HG03354 (cell line): ENCODE data around the gene INSYN1.
"Not testable (repeated sequence)": the region's sequence is repeated elsewhere in the genome, so short reads cannot be mapped to it uniquely, and the experiment has no call there.

Source experiments
- ATAC-seq: cut with Tn5 transposase; IDR thresholded peaks from one replicate; pipeline ENCODE4 v1.9.1; 2021; ENCODE audit warnings: mild to moderate bottlenecking; ENCODE audit not compliant: unreplicated experiment, poor library complexity, severe bottlenecking

INSYN1 gene

DNA sequence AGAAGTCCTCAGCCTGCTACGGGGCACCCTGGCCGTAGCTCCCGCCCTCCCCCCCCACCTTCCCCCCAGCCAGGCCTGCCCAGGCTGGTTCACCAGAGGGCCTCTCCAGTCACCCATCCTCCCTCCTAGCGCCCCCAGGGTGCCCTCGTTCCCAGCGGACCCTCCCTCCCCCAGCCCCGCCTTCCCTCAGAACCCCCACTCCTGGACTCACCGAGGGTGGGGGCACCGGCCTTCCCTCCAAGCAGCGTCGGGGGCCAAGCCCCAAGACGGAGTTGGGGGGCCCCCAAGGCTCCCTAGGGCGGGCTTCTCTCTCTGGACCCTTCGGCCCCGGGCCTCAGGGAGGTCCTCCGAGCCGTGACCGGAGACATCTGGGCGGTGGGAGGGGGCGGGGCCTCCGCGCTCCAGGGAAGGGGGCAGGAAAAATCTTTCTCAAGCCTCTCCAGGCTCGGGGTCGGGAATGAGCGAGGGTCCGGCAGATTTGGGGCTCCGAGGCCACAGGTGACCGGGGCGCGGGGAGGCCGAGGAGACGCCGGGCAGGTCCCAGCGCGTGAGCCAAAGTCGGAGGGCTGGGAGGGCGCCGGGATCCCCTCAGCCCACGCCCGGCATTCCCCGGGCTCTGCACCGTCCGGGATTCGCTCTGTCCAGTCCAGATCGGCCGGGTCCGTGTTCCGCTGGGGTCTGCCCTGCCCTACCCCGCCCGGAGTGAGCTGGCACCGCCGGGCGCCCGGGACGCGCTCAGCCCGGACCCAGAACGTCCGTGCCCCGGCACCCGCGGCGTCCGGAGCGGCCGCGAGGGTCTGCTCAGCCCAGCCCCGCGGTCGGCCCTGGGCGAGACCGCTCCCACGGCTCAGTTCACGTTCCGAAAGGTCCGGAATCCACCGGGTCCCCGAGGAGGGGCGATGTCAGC, 999 bp downstream of the INSYN1 start:
- ATAC-seq = no peak

DNA sequence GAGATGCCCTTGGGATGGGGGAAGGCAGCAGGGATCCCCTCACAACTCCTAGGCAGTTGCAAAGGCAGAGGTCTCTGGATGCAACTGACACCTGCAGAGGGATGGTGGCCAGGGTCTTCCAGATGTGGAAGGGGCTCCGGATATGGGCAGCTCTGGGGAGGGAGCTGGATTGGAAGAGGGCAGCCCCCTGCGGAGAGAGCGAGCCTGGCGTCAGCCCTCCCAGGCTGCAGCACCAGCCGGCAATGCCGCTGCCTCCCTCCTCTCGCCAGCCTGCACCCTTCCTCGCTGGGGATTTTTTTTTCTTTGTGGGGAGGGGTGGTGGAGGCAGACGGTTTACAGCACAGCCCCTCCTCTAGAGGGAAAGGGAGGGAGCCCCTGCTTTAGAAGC, 1.6 kb downstream of the INSYN1 start:
- ATAC-seq = no peak

DNA sequence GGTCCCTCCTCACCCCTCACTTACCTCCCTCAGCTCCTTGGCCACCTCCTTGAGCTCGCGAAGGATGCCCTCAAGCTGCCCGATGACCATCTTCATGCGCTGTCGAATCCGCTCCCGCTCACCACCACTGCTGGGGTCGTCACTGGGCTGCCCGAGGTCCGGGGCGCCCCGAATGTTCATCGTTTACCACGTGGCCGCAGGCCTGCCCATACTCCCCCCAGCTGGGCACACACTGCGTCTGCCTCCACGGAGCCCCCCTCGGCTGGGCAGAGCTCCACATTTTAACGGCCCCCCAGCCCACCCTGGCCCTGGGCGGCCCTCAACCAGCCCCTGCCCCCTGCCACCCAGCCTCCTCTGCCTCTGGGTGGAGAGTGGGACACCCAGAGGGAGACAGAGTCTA, 2.2 kb downstream of the INSYN1 start:
- ATAC-seq = no peak

DNA sequence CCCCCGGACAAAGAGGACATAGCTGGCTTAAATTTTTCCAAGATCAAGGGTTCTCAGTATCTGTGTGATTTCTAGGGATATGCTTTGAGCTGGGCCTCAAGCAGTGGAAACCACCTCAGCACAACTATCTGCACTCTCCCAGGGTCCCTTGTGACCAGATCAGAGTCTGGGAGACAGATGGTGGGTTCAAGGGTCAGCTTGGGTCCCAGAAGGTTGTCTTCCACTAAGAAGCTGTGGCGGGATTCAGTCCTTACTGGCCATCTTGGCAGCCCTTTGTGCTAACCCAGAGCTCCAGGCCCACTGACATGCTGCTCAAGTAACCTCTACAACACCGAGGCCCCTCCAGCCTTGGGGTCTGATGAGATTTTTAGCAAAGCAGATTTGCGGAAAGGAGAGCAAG, 2.7 kb downstream of the INSYN1 start:
- ATAC-seq = no peak

DNA sequence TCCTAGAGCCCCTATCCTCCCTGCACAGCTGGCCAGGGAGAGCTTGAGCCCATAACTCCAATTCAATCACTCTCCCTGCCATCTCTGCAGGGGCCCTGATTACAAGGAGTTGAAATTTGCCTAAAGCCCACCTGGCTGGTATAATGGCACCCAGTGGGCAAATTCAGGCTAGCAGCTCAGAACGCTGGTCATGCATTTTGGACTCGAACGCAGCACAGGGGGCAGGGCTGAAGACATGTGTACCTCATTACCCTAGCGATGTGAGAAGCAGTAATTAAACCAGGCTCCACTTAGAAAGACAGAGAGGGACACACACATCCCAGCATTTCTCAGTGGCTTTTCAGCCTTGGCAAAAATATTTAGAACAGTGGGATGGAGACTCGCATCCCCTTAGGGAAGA, 3.2 kb downstream of the INSYN1 start:
- ATAC-seq = no peak

DNA sequence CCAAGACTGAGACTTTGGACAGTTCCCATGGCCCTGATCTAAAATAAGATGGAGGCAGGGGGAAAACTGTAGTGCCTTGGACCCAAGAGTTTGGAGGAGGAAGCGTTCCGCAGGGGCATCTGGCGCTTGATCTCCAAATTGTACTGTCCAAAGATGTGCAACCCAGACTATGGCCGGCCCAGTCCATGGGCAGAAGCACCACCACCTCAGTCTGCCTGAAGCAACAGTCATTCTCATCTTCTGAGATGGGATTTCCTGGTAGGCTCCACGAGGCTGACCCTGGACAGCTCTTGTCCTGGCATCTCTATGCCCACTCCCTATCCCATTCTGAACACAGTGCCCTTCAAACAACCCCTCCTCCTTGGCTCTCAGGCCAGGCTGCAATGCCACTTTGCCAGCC, 3.6 kb downstream of the INSYN1 start:
- no peak for ATAC-seq

DNA sequence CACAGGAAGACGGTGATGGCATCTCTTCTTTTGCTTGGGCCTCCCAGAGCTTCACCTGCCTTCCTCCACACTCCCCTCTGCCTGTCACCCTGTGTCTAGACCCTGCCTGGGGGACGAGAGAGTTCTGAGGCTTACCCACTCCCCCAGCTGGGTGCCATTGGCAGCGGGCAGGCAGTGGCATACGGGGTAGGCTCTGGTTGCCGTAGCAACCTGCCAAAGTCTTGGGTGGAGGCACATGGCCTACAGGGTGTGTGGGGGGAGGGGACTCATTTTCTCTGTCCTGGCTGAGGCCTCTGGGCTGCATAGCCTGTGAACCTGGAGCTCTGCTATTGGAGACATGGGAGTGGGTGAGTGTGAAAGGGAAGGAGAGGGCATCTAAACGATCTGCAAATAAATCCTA, 4.4 kb downstream of the INSYN1 start:
- no peak for ATAC-seq

DNA sequence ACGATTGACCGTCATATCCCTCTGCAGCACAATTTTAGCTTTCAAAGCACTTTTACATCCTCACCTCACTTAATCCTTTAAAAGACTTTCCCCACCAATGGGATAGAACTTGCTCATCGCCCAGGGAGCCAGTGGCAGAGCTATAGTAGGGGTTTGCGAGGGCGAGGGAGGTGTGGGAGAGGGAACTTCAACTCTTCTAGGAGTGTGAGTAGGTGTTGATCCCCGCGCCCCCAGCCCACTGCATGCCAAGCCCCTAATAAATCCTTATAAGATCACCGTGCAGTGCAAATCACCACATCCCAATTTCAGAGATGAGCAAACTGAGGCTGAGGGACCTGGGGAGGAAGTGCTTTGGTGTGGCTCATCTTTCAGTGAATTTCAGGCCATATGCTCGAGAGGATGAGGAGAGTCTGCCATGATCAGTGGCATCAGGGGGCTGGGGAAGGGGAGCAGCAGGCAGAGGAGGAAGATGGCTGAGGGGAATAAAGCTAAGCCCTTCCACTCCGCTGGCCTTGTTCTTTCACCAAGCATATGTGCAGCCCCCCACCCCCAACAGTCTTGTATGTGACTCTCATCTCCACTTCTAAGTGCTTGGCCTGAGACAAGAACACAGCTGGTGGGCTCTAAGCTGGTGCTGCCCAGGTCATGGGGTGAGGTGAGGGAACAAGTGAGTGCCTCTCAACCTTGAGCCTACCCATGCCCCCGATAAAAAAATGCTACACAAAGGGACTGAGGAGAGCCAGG, 5.1 kb downstream of the INSYN1 start:
- no peak for ATAC-seq

DNA sequence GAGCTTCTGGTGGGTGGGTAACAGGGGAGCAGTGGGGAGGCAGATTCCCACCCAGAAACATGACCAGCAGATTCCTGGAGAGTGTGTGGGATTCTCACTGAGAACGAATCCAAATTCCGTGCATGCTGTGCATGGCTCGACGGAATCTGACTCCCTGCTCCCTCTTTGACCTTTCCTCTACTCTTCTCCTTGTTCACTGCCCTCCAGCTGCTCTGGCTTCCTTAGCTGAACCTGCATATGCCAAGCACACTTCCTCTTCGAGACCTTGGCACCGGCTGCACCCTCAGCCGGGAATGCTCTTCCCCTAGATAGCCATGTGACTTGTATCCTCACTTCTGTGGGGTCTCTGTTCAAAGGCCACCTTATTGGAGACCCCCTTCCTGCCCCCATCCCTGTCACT, 6.3 kb downstream of the INSYN1 start:
- ATAC-seq = no peak

DNA sequence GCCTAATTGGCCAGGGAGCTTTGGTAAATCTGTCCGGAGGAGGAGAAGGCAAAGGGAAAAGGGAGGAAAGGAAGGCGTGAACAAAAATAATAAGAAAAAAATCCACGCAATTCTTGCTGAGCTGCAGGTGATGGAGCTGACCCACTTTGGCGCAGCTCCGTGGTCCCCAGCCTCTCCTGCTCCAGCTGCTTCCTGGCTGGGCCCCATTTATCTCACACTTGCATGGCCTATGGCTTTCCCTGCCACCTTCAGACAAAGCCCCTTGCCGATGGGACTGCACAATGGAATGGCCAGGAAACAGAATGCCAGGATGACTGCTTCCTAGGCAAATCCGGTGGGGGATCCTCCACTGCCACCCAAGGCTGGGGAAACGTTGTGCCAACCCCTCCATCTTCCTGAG, 6.9 kb downstream of the INSYN1 start:
- no peak for ATAC-seq

DNA sequence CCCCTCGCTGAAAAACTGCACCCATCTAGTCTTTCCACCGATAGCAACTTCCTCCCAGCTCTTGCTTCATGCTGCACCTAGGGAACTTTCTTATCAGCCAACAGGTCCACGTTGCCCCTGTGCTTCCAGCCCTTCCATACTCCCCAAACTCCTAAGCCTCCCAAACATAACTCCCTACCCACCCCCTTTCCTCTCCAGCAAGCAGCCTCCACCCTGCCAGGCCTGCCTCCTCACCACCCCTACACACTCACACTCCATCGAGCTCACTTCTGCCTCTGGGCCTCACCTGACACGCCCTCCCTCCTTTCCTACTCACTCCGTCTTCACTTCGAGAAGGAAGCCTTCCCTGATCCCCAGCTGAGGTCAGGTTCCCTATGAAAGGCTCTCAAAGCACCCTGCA, 8.1 kb downstream of the INSYN1 start:
- no peak for ATAC-seq

DNA sequence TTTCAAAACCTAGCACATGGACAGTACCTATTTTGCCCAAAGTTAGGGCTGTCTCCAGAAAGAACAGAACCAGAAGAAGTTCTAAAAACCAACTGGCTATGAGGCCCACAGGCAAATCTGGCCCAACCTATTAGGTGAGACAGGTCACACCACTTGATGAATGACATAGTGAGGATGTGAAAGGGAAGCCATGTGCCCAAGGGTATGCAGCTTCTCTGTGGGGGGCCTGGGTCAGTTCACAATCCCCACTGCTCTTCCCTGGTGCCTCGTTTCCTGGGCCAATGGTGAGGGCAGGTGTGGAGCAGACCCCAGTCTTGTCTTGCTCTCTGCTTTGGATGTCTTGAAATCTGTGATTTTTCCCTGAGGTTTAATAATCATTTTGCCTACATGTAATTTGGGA, 8.9 kb downstream of the INSYN1 start:
- no peak for ATAC-seq

DNA sequence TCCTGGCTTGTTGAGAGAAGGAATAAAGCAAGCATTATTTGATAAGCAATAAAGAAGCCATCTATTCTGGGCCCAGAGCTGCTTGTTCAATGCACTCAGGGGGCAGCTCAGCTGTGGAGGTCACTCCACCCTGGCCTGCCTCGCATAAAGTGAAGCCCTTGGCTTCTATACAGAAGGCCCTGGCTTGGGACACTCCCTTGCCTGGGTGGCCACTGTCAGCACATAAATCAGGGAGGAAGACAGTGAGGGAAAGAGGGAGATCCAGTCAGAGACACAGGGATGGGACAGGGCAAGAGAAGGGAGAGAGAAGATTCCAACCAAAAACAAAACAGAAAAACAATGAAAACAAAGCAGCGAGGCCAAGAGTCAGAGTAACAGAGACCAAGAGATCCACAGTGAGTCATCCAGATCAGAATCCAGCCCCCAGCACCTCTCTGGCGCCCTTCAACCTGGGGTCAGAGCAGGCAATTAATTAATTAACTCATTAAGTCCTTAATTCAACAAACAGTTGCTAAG, 11.8 kb downstream of the INSYN1 start:
- no peak for ATAC-seq

DNA sequence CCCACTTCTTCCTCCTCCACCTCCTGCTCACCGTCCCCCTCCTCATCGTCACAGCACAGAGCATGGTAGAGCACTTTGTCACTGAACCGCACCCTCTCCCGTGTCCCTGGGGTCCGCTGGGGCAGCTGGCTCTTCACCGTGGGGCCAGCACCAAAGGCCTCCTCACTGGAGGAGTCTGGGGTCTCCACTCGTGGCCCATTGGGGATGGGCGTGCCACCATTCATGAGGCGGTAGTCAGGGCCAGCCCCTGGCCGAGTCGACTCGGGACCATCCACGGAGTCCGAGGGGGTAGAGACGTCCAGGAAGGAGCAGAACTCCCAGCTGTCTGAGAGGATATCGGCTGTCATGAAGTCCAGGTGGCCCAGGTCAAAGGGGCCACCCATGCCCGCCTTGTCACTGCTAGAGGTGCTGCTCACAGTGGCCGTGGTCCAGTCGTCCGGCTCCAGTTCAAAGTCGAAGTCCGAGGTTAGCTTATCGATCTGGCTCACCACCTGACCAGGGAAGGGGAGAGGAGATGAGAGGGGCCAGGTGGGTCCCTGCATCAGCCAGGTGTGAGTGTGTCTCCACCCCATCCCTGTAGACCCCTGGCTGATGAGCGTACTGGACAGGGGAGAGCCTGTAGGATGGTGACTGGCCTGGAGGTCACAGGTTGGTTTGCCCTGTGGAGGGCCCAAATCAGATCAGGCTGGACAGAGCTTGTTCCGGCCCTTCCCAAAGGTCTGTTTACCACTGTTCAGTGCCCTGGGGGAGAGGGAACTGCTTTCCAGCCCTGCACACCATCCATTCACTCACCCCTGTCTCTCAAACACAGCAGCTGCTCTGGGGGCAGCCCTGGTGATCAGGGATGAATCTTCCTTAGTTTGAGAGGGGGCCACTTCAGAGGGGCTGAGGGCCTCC, 12.8 kb downstream of the INSYN1 start:
- no peak for ATAC-seq

DNA sequence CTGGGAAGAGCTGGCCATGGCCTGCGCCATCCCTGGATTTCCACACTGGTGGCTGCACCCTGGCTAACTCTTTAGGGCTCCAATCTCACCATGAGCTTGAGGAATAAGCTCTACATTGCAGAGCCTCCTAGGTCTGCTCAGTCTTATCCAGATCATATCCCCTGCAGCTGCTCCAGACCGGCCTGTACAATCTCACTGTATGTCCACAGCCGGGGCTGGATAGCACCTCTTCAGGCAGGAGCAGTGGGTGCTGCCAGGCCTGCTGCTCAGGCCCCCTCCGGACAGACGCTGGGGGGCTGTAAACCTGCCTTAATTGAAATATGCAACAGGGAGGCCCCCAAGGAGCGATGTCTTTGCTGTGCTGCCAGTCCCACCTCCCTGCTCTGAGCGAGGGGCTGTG, 15.6 kb downstream of the INSYN1 start:
- no peak for ATAC-seq

DNA sequence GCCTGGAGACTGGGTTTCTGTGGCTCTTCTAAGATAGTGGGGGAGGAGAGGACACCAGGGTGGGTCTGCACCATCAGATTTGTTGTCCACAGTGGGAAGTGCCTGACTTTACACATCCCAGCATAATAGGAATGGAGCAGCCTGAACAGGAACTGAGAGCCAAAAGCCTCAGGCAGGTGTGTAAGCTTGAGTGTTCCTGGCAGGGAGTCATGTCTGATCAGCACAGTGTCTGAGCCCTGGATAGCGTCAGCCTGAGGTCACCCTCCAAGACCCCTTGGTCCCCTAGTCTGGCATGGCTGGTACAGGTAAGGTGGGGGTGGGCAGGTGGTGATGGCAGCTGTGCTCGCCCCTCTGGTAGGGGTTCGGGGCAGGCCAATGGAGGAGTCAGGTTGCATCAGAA, 20.2 kb downstream of the INSYN1 start:
- ATAC-seq = no peak

DNA sequence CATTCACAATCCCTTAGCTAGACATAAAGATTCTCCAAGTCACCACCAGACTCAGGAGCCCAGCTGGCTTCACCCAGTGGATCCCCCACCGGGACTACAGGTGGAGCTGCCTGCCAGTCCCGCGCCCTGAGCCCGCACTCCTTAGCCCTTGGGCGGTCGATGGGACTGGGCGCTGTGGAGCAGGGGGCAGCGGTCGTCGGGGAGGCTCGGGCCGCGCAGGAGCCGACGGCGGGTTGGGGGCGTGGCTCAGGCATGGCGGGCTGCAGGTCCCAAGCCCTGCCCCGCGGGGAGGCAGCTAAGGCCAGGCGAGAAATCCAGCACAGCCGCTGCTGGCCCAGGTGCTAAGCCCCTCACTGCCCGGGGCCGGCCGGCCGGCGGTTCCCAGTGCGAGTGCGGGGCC, 21.1 kb downstream of the INSYN1 start:
- ATAC-seq = not testable (repeated sequence)

DNA sequence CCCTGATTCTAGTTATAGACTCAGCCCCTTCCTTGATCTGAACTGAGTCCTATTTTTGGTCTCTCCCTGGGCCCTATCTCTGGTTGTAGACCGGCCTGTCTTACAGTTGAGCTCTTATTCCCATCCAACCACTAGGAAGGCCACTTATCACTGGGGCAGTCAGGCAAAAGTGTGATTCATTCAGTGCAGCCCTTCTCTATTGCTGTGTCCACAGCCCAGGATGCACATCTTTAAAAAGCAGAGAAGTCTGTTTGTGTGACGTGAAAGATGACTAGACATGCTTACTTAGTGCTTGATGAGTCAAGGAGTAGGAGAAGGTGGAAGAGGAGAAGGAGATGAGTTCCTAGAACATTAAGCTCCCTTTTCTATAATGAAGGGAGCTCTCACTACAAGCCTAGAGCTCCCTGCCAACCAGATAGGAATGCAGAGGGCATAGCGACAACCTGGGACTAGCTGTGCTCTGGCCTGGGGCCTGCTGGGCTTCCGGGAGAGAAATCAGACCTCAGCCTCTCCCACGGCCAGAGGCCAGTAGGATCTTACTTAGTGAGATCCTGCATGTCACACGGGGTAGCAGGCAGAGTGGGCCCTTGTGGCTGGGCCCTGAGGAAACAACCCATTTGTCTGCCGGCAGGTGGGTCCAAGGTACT, 25.7 kb downstream of the INSYN1 start:
- no peak for ATAC-seq

DNA sequence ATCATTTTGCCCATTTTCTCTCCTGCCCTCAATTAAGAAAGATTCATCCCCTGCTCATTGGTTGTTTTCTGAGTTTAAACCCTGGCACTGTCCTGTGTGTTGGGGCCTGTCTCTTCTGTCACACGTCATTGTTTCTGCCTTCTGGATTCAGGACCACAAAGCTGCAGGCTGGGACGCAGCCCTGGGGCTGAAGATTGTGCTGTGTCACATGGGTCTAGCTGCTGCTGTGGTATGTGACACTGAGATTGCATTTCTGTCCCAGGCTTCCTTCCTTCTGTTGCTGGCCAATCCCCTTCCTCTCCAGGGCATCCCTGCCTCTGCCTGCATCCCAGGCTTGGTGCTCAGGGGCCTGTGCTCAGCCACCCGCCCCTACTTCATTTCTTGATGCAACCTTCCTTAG, 28.9 kb downstream of the INSYN1 start:
- ATAC-seq = no peak

DNA sequence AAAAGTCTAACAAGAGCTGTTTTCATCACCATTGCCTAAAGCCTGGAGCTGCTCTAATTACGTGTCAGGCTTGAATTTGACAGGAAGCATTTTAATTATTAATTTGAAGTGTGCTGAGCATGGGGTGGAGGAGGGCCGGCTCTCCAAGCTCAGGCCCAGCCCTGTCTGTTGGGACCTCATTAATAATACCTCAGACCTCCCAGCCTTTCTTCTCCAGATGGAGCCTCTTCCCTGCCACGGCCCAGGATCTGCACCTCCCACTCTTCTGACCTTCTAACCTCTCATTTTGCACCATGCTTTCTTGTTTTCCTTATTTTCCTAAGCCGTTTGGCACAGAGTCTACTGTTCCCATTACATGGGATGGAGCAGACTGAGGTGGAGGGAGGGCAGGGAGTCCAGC, 30.0 kb downstream of the INSYN1 start:
- no peak for ATAC-seq
